GM12891 (cell line): Measurements from ENCODE around the gene NDUFS2.

Experiments used
- PAX5 ChIP-seq: IDR thresholded peaks from 2 replicates; pipeline ENCODE4 v1.6.1; 2011; ENCODE audit warnings: low read length, moderate library complexity, mild to moderate bottlenecking; ENCODE audit not compliant: insufficient read depth, severe bottlenecking
- POLR2A ChIP-seq: IDR thresholded peaks from 2 replicates; pipeline ENCODE4 v1.6.1; 2011; ENCODE audit warnings: low read depth, low read length, control low read depth
- POLR2AphosphoS5 ChIP-seq: IDR thresholded peaks from 2 replicates; pipeline ENCODE4 v1.6.1; 2011; ENCODE audit warnings: low read depth, low read length, control low read depth
- POU2F2 ChIP-seq: IDR thresholded peaks from 2 replicates; pipeline ENCODE4 v1.6.1; 2011; ENCODE audit warnings: low read depth, mild to moderate bottlenecking, control low read depth, low read length, moderate library complexity
- SPI1 ChIP-seq: IDR thresholded peaks from 2 replicates; pipeline ENCODE4 v1.6.1; 2011; ENCODE audit warnings: low read depth, low read length, control low read depth
- TAF1 ChIP-seq: IDR thresholded peaks from 2 replicates; pipeline ENCODE4 v1.6.1; 2011; ENCODE audit warnings: low read depth, low read length, control low read depth

DNA sequence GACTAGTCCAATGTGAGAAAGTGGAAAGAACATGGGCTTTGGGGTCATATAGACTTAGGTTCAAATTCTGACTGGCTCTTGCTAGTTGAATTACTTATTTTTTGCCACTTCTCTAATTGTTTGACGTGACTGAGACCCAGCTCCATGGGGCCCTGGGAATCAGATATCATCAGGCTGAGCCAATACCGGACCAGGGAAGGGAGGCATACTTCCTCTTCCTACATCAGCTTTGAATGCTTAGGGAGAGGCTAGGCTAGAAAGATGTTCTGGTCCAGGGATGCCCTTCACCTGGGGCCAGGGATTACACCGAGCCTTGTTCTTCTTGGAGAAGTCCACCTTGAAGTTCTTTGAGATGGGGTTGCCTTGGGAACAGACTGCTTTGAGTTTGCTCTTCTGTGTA is 39.5 kb downstream of the NDUFS2 start:
- no peak for TF ChIP-seq POLR2A
- no peak for TF ChIP-seq POLR2AphosphoS5
- TF ChIP-seq TAF1, result no peak
- no peak for TF ChIP-seq PAX5
- no peak for TF ChIP-seq POU2F2
- no peak for TF ChIP-seq SPI1
